ENCODE results near the gene SAXO2. TPM values are rescaled to one million over a fixed set of nuclear protein-coding genes. Genes with fewer than 3 reads are reported as not detected.
"Not testable (repeated sequence)": the region's sequence is repeated elsewhere in the genome, so short reads cannot be mapped to it uniquely, and the experiment has no call there.

SAXO2 gene
- total and polyA plus RNA-seq, 2 donors (not counting 1 experiment from before 2014, with no cell fraction given) = 2.5 to 30.2 TPM

GRCh38 chr15:82298520-82298919, 35.9 kb downstream of the SAXO2 start:
- Mint-ChIP-seq H3K4me3 (no peak overlapping the region), H3K4me1 (peaks cover 2% of the 10 kb centered on the region), H3K9me3 (ENCODE audit: insufficient read depth) (no peaks in the 10 kb centered on the region), H3K27ac (no peak overlapping the region), H3K27me3 (no peaks in the 10 kb centered on the region)
- H3K4me1 ChIP-seq (ENCODE audit: control insufficient read depth in 2 of 2, insufficient read depth in 2 of 2, low read length in 2 of 2) = peaks cover 0 to 5% of the 10 kb centered on the region in 2 donors
- peak overlapping the region; percentile 66 for H3K4me2 ChIP-seq (replicated peaks; ENCODE audit: low read depth, low read length, poor library complexity, severe bottlenecking)
- ATAC-seq (ENCODE audit: low read depth) (no peak), DNase-seq (peak; percentile 24)
- WGBS (ENCODE audit: insufficient coverage) = 24% methylated on average over 41 of the region's 44 CpGs
- no peaks in the 10 kb centered on the region for H4K20me1 ChIP-seq (ENCODE audit: control insufficient read depth, insufficient read depth, low read length, poor library complexity, severe bottlenecking)
- H3K36me3 ChIP-seq (replicated peaks in 1 of 2; ENCODE audit: control extremely low read depth in 1 of 2, control insufficient read depth in 1 of 2, extremely low read depth in 1 of 2, insufficient read depth in 2 of 2, low read length in 1 of 2) = no peaks in the 10 kb centered on the region
- H3K79me2 ChIP-seq (ENCODE audit: control insufficient read depth, insufficient read depth, low read length) = no peaks in the 10 kb centered on the region
- peak overlapping the region in 3 of 5 experiments; percentile 25 to 36 (median 32) for H3K4me3 ChIP-seq (ENCODE audit: control extremely low read depth in 1 of 5, extremely low read depth in 1 of 5, insufficient read depth in 1 of 5, low read depth in 2 of 5, low read length in 4 of 5)
- no peak overlapping the region for H3K27ac ChIP-seq (ENCODE audit: low read length in 2 of 2)
- H2AFZ ChIP-seq (ENCODE audit: insufficient read depth, low read depth, low read length, poor library complexity, severe bottlenecking) = peak overlapping the region; percentile 62
- no peaks in the 10 kb centered on the region for H3K27me3 ChIP-seq (replicated peaks in 1 of 4; ENCODE audit: control extremely low read depth in 1 of 4, control insufficient read depth in 3 of 4, insufficient read depth in 4 of 4, low read length in 3 of 4)
- ChIA-PET CTCF (no interaction called here), POLR2A (no interaction called here)
- H3K9me3 ChIP-seq (ENCODE audit: control extremely low read depth in 1 of 3, control insufficient read depth in 2 of 3, insufficient read depth in 1 of 3, low read length in 2 of 3) = no peaks in the 10 kb centered on the region
- intact Hi-C loops (cut with micrococcal nuclease) = no loop called here
- no peak overlapping the region for H3K9ac ChIP-seq (ENCODE audit: low read length)
- TF ChIP-seq CTCF (IDR thresholded peaks at IDR 0.05) (no peak), EZH2 (IDR thresholded peaks at IDR 0.05; ENCODE audit: borderline replicate concordance, insufficient read depth, low read depth, low read length, poor library complexity, severe bottlenecking) (no peak)

- H3K4me3 ChIP-seq (ENCODE audit: control extremely low read depth in 1 of 5, extremely low read depth in 1 of 5, insufficient read depth in 1 of 5, low read depth in 2 of 5, low read length in 4 of 5); H2AFZ ChIP-seq (ENCODE audit: insufficient read depth, low read depth, low read length, poor library complexity, severe bottlenecking); H3K4me2 ChIP-seq (replicated peaks; ENCODE audit: low read depth, low read length, poor library complexity, severe bottlenecking); H4K20me1 ChIP-seq (ENCODE audit: control insufficient read depth, insufficient read depth, low read length, poor library complexity, severe bottlenecking); CTCF ChIA-PET; POLR2A ChIA-PET; ATAC-seq (ENCODE audit: low read depth); H3K27ac Mint-ChIP-seq; H3K36me3 ChIP-seq (replicated peaks in 1 of 2; ENCODE audit: control extremely low read depth in 1 of 2, control insufficient read depth in 1 of 2, extremely low read depth in 1 of 2, insufficient read depth in 2 of 2, low read length in 1 of 2); DNase-seq; H3K9ac ChIP-seq (ENCODE audit: low read length); H3K27ac ChIP-seq (ENCODE audit: low read length in 2 of 2); H3K9me3 ChIP-seq (ENCODE audit: control extremely low read depth in 1 of 3, control insufficient read depth in 2 of 3, insufficient read depth in 1 of 3, low read length in 2 of 3); intact Hi-C loops (cut with micrococcal nuclease); H3K9me3 Mint-ChIP-seq (ENCODE audit: insufficient read depth); H3K79me2 ChIP-seq (ENCODE audit: control insufficient read depth, insufficient read depth, low read length); H3K4me3 Mint-ChIP-seq; H3K27me3 Mint-ChIP-seq; H3K4me1 ChIP-seq (ENCODE audit: control insufficient read depth in 2 of 2, insufficient read depth in 2 of 2, low read length in 2 of 2); H3K27me3 ChIP-seq (replicated peaks in 1 of 4; ENCODE audit: control extremely low read depth in 1 of 4, control insufficient read depth in 3 of 4, insufficient read depth in 4 of 4, low read length in 3 of 4); H3K4me1 Mint-ChIP-seq: not testable (repeated sequence)
- WGBS (ENCODE audit: insufficient coverage) = 100% methylated on average over 3 of the region's 6 CpGs
Observed at GRCh38 chr15:82299511-82299914, 36.9 kb downstream of the SAXO2 start.

GRCh38 chr15:82300326-82300725, 37.7 kb downstream of the SAXO2 start:
- H3K9me3 ChIP-seq (ENCODE audit: control extremely low read depth in 1 of 3, control insufficient read depth in 2 of 3, insufficient read depth in 1 of 3, low read length in 2 of 3); H3K9me3 Mint-ChIP-seq (ENCODE audit: insufficient read depth); intact Hi-C loops (cut with micrococcal nuclease); POLR2A ChIA-PET; CTCF ChIA-PET; H3K4me3 ChIP-seq (ENCODE audit: control extremely low read depth in 1 of 5, extremely low read depth in 1 of 5, insufficient read depth in 1 of 5, low read depth in 2 of 5, low read length in 4 of 5); H2AFZ ChIP-seq (ENCODE audit: insufficient read depth, low read depth, low read length, poor library complexity, severe bottlenecking); DNase-seq; H3K4me1 Mint-ChIP-seq; H3K4me3 Mint-ChIP-seq; H3K27me3 Mint-ChIP-seq; ATAC-seq (ENCODE audit: low read depth); H3K27ac ChIP-seq (ENCODE audit: low read length in 2 of 2); H3K36me3 ChIP-seq (replicated peaks in 1 of 2; ENCODE audit: control extremely low read depth in 1 of 2, control insufficient read depth in 1 of 2, extremely low read depth in 1 of 2, insufficient read depth in 2 of 2, low read length in 1 of 2); H3K79me2 ChIP-seq (ENCODE audit: control insufficient read depth, insufficient read depth, low read length); H3K9ac ChIP-seq (ENCODE audit: low read length); H3K4me1 ChIP-seq (ENCODE audit: control insufficient read depth in 2 of 2, insufficient read depth in 2 of 2, low read length in 2 of 2); H3K27ac Mint-ChIP-seq; H4K20me1 ChIP-seq (ENCODE audit: control insufficient read depth, insufficient read depth, low read length, poor library complexity, severe bottlenecking); H3K4me2 ChIP-seq (replicated peaks; ENCODE audit: low read depth, low read length, poor library complexity, severe bottlenecking); H3K27me3 ChIP-seq (replicated peaks in 1 of 4; ENCODE audit: control extremely low read depth in 1 of 4, control insufficient read depth in 3 of 4, insufficient read depth in 4 of 4, low read length in 3 of 4): not testable (repeated sequence)
- WGBS (ENCODE audit: insufficient coverage) = 94% methylated on average over 5 of the region's 6 CpGs
